K562 (cell line): Measurements from ENCODE around the gene EPHB4. TPM values are rescaled to one million over a fixed set of nuclear protein-coding genes. Genes with fewer than 3 reads are reported as not detected.

Source experiments
- BRCA1 ChIP-seq, 2 experiments: fragments of 450-650 bp in 1 of 2; sonication (generic) in 1 of 2; formaldehyde crosslinking in 1 of 2; IDR thresholded peaks; 2 replicates each; pipeline versions ENCODE4 v1.5.0 to v1.6.1; 2017 to 2020; ENCODE audit warnings: mild to moderate bottlenecking in 1 of 2, missing genetic modification reagents in 1 of 2
- GABPB1 ChIP-seq: sonication (generic); formaldehyde crosslinking; IDR thresholded peaks from 2 replicates; pipeline ENCODE4 v1.8.0; 2022; ENCODE audit warnings: mild to moderate bottlenecking, missing genetic modification reagents
- LCOR ChIP-seq: sonication (generic); formaldehyde crosslinking; IDR thresholded peaks from 2 replicates; pipeline ENCODE4 v1.8.0; 2022; ENCODE audit warnings: mild to moderate bottlenecking, missing genetic modification reagents
- NFRKB ChIP-seq: fragments of 450-650 bp; IDR thresholded peaks from 2 replicates; pipeline ENCODE4 v1.6.1; 2016; ENCODE audit warnings: low read depth
- NR4A1 ChIP-seq, 2 experiments: fragments of 250-450 bp in 1 of 2; fragments of 450-650 bp in 1 of 2; sonication (Bioruptor Pico) in 1 of 2; IDR thresholded peaks; 2 replicates each; pipeline versions ENCODE4 v1.4.0 to v1.6.1; 2016 to 2020; ENCODE audit warnings: mild to moderate bottlenecking in 2 of 2, missing compliant biosample characterization in 1 of 2, missing genetic modification characterization in 1 of 2, moderate library complexity in 1 of 2
- ZBTB1 ChIP-seq: sonication (generic); formaldehyde crosslinking; IDR thresholded peaks from 2 replicates; pipeline ENCODE4 v1.8.1; 2023; ENCODE audit warnings: missing genetic modification reagents, low read depth, mild to moderate bottlenecking, borderline replicate concordance
- ZNF583 ChIP-seq: fragments of 250-450 bp; sonication (Bioruptor Pico); IDR thresholded peaks from 2 replicates; pipeline ENCODE4 v1.4.0; 2020
- polyA plus RNA-seq, 8 experiments: library from polyadenylated mRNA; depleted of rRNA in 4 of 8; stranded (reverse) in 5 of 8; unstranded in 3 of 8; fragments of >200 nt; fragmentation: Nextera tagmentation in 2 of 8; fragmentation: Illumina TruSeq in 1 of 8; extraction: Ambion mirVana in 2 of 8; extraction: Trizol in 1 of 8; gene quantifications; 2 replicates each; pipeline versions ENCODE4 v1.2.1 to v1.2.3, GENCODE V29; 2011 to 2014; ENCODE audit warnings: inconsistent platforms in 1 of 8, missing spikeins in 1 of 8
- total RNA-seq, 7 experiments: library from RNA; depleted of rRNA in 6 of 7; stranded (reverse); fragments of >200 nt in 6 of 7; fragmentation: Illumina TruSeq in 2 of 7; extraction: Trizol in 2 of 7; gene quantifications; 2 replicates each; pipeline versions ENCODE4 v1.2.1 to v1.2.3, GENCODE V29; 2011 to 2021; ENCODE audit warnings: low replicate concordance in 1 of 7
- TF ChIP-seq, protein P1 (sequence below): fragments of 450-650 bp; IDR thresholded peaks from 2 replicates; pipeline ENCODE4 v1.6.1; 2016; ENCODE audit warnings: mild to moderate bottlenecking, moderate library complexity
- TF ChIP-seq, protein P2 (sequence below): sonication (generic); formaldehyde crosslinking; IDR thresholded peaks from 2 replicates; pipeline ENCODE4 v1.4.0; 2020; ENCODE audit warnings: mild to moderate bottlenecking, missing genetic modification reagents

EPHB4 gene
- total and polyA plus RNA-seq, 9 of the 15 experiments (the other 6 are each of a cell fraction or from before 2014, with no cell fraction given): 1.2 to 82.1 (median 37.9) TPM

DNA sequence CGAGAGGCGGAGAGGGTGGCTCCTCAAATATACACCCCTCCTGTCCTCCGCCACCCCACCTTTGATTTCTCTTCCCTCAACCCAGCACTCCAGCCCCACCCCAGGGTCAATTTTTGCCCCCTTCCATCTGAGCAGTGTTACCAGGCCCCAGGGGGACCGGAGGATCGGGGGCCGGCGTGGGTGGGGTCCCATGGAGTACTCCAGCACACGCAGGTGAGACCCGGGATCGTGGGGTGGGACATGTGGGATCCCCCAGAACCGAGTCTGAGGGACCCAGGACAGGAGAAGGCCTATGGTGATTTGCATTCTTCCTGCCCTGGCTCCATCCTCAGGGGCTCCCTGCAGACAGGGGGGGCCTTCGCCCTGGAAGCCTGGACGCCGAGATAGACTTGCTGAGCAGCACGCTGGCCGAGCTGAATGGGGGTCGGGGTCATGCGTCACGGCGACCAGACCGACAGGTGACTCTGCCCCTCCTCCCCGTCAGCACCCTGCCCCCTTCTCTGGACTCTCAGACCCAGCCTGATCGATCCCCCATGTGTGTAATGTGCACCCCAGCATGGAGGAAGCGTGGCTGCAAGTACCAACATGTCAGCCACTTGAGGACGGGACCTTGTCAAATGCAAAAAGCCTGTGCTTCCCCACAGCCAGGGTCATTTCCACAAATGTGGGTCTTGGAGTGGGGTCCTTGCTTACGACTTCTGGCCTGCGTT lies 40.6 kb upstream of the EPHB4 start (continued):
- TF ChIP-seq, protein P1, sequence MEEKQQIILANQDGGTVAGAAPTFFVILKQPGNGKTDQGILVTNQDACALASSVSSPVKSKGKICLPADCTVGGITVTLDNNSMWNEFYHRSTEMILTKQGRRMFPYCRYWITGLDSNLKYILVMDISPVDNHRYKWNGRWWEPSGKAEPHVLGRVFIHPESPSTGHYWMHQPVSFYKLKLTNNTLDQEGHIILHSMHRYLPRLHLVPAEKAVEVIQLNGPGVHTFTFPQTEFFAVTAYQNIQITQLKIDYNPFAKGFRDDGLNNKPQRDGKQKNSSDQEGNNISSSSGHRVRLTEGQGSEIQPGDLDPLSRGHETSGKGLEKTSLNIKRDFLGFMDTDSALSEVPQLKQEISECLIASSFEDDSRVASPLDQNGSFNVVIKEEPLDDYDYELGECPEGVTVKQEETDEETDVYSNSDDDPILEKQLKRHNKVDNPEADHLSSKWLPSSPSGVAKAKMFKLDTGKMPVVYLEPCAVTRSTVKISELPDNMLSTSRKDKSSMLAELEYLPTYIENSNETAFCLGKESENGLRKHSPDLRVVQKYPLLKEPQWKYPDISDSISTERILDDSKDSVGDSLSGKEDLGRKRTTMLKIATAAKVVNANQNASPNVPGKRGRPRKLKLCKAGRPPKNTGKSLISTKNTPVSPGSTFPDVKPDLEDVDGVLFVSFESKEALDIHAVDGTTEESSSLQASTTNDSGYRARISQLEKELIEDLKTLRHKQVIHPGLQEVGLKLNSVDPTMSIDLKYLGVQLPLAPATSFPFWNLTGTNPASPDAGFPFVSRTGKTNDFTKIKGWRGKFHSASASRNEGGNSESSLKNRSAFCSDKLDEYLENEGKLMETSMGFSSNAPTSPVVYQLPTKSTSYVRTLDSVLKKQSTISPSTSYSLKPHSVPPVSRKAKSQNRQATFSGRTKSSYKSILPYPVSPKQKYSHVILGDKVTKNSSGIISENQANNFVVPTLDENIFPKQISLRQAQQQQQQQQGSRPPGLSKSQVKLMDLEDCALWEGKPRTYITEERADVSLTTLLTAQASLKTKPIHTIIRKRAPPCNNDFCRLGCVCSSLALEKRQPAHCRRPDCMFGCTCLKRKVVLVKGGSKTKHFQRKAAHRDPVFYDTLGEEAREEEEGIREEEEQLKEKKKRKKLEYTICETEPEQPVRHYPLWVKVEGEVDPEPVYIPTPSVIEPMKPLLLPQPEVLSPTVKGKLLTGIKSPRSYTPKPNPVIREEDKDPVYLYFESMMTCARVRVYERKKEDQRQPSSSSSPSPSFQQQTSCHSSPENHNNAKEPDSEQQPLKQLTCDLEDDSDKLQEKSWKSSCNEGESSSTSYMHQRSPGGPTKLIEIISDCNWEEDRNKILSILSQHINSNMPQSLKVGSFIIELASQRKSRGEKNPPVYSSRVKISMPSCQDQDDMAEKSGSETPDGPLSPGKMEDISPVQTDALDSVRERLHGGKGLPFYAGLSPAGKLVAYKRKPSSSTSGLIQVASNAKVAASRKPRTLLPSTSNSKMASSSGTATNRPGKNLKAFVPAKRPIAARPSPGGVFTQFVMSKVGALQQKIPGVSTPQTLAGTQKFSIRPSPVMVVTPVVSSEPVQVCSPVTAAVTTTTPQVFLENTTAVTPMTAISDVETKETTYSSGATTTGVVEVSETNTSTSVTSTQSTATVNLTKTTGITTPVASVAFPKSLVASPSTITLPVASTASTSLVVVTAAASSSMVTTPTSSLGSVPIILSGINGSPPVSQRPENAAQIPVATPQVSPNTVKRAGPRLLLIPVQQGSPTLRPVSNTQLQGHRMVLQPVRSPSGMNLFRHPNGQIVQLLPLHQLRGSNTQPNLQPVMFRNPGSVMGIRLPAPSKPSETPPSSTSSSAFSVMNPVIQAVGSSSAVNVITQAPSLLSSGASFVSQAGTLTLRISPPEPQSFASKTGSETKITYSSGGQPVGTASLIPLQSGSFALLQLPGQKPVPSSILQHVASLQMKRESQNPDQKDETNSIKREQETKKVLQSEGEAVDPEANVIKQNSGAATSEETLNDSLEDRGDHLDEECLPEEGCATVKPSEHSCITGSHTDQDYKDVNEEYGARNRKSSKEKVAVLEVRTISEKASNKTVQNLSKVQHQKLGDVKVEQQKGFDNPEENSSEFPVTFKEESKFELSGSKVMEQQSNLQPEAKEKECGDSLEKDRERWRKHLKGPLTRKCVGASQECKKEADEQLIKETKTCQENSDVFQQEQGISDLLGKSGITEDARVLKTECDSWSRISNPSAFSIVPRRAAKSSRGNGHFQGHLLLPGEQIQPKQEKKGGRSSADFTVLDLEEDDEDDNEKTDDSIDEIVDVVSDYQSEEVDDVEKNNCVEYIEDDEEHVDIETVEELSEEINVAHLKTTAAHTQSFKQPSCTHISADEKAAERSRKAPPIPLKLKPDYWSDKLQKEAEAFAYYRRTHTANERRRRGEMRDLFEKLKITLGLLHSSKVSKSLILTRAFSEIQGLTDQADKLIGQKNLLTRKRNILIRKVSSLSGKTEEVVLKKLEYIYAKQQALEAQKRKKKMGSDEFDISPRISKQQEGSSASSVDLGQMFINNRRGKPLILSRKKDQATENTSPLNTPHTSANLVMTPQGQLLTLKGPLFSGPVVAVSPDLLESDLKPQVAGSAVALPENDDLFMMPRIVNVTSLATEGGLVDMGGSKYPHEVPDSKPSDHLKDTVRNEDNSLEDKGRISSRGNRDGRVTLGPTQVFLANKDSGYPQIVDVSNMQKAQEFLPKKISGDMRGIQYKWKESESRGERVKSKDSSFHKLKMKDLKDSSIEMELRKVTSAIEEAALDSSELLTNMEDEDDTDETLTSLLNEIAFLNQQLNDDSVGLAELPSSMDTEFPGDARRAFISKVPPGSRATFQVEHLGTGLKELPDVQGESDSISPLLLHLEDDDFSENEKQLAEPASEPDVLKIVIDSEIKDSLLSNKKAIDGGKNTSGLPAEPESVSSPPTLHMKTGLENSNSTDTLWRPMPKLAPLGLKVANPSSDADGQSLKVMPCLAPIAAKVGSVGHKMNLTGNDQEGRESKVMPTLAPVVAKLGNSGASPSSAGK: peak; percentile 70
- TF ChIP-seq ZBTB1 (CRISPR knock-in tag): 0 out of 2 replicates have a peak, but pooled peaks have one; percentile 62
- TF ChIP-seq ZNF583 (CRISPR knock-in tag): 0 out of 2 replicates have a peak, but pooled peaks have one; percentile 22
- TF ChIP-seq, protein P2, sequence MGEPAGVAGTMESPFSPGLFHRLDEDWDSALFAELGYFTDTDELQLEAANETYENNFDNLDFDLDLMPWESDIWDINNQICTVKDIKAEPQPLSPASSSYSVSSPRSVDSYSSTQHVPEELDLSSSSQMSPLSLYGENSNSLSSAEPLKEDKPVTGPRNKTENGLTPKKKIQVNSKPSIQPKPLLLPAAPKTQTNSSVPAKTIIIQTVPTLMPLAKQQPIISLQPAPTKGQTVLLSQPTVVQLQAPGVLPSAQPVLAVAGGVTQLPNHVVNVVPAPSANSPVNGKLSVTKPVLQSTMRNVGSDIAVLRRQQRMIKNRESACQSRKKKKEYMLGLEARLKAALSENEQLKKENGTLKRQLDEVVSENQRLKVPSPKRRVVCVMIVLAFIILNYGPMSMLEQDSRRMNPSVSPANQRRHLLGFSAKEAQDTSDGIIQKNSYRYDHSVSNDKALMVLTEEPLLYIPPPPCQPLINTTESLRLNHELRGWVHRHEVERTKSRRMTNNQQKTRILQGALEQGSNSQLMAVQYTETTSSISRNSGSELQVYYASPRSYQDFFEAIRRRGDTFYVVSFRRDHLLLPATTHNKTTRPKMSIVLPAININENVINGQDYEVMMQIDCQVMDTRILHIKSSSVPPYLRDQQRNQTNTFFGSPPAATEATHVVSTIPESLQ (CRISPR knock-in tag): 0 out of 2 replicates have a peak, but pooled peaks have one; percentile 12
- peak; percentile 63; the same call in 1 of the 2 replicates for TF ChIP-seq GABPB1 (CRISPR knock-in tag)
- 0 out of 2 replicates have a peak, but pooled peaks have one; percentile 39 for TF ChIP-seq LCOR (CRISPR knock-in tag)
- no peak for TF ChIP-seq BRCA1 (IDR thresholded peaks at IDR 0.05)
- no peak for TF ChIP-seq BRCA1 (CRISPR knock-in tag; IDR thresholded peaks at IDR 0.05)
- TF ChIP-seq NFRKB: 0 out of 2 replicates have a peak, but pooled peaks have one; percentile 29
- TF ChIP-seq NR4A1 (CRISPR knock-in tag; IDR thresholded peaks at IDR 0.05): no peak
- TF ChIP-seq NR4A1 (tag; IDR thresholded peaks at IDR 0.05): peak; percentile 63; the same call in 1 of the 2 replicates
